Measurements from ENCODE around the gene AGL. TPM values are rescaled to one million over a fixed set of nuclear protein-coding genes. Genes with fewer than 3 reads are reported as not detected.

The AGL gene
- 64.3 TPM for total RNA-seq
- long read RNA-seq, full-length matches to known transcripts, result 14 of 41 reads
- long read RNA-seq, partial matches to known transcripts, result 23 of 41 reads
- long read RNA-seq, other reads (novel, unspliced or antisense), result 4 of 41 reads

DNA sequence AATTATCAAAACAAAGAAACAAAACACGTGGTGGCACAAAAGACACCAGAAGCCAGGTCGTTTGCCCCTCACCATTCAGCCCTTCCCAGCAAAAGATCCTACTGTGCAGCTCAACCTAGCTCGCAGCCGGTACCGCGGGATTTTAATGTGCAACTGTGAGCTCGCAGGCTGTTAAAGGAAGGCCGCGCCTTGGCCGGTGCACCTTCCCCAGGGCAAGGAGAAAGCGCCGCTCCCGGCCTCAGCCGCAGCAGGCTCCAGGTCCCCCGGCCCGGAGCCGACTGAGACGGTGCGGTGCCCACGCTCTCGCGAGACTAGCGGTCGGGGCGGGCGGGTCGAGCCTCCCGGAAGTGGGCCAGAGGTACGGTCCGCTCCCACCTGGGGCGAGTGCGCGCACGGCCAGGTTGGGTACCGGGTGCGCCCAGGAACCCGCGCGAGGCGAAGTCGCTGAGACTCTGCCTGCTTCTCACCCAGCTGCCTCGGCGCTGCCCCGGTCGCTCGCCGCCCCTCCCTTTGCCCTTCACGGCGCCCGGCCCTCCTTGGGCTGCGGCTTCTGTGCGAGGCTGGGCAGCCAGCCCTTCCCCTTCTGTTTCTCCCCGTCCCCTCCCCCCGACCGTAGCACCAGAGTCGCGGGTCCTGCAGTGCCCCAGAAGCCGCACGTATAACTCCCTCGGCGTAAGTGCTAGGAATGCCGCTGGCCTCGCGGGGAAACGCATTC lies at the start of gene AGL:
Gene AGL (plus strand): TSS at position 618 of the 715 bp plus-strand sequence. CDS start 682 bp downstream, outside the sequence.
- TF ChIP-seq, protein P1, sequence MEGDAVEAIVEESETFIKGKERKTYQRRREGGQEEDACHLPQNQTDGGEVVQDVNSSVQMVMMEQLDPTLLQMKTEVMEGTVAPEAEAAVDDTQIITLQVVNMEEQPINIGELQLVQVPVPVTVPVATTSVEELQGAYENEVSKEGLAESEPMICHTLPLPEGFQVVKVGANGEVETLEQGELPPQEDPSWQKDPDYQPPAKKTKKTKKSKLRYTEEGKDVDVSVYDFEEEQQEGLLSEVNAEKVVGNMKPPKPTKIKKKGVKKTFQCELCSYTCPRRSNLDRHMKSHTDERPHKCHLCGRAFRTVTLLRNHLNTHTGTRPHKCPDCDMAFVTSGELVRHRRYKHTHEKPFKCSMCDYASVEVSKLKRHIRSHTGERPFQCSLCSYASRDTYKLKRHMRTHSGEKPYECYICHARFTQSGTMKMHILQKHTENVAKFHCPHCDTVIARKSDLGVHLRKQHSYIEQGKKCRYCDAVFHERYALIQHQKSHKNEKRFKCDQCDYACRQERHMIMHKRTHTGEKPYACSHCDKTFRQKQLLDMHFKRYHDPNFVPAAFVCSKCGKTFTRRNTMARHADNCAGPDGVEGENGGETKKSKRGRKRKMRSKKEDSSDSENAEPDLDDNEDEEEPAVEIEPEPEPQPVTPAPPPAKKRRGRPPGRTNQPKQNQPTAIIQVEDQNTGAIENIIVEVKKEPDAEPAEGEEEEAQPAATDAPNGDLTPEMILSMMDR (IDR thresholded peaks at IDR 0.05; ENCODE audit: borderline replicate concordance), result no peak
- Histone ChIP-seq H3K4me1 (peaks cover 54% of the 10 kb centered on the region), H3K36me3 (peaks cover 11% of the 10 kb centered on the region), H3K4me3 (peak within 1 kb of the TSS; percentile 84), H3K27me3 (ENCODE audit: low read depth) (no peaks in the 10 kb centered on the region), H3K27ac (replicated peaks) (peak within 1 kb of the TSS; percentile 93), H3K9me3 (replicated peaks) (no peaks in the 10 kb centered on the region)
- intact Hi-C loops (cut with micrococcal nuclease), result no loop called here
- peak; percentile 85 for DNase-seq

DNA sequence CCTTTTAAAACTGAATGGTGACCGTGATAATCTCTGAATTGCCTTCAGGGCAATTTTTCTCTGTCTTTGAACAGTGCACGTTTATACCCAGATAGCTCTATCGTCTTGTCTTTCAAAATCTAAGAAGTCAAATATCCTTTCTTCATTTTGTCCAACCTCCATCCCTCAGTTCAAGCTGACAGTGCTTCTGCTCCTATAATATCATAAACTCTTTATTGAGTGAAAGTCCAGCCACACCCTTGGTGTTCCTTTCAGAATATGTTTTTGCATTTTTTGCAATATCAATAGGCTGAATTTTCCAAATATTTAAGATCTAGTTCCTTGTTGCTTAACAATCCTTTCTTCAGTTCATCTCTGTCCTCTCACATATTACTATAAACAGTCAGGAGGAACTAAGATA lies 48.6 kb upstream of the AGL start:
- Histone ChIP-seq H3K9me3 (replicated peaks) (no peaks in the 10 kb centered on the region), H3K4me3 (no peak overlapping the region), H3K4me1 (no peaks in the 10 kb centered on the region), H3K27ac (replicated peaks) (no peak overlapping the region), H3K36me3 (no peaks in the 10 kb centered on the region), H3K27me3 (ENCODE audit: low read depth) (no peaks in the 10 kb centered on the region)
- intact Hi-C loops (cut with micrococcal nuclease), result no loop called here
- TF ChIP-seq, protein P1 (IDR thresholded peaks at IDR 0.05; ENCODE audit: borderline replicate concordance), result no peak
- no peak for DNase-seq

DNA sequence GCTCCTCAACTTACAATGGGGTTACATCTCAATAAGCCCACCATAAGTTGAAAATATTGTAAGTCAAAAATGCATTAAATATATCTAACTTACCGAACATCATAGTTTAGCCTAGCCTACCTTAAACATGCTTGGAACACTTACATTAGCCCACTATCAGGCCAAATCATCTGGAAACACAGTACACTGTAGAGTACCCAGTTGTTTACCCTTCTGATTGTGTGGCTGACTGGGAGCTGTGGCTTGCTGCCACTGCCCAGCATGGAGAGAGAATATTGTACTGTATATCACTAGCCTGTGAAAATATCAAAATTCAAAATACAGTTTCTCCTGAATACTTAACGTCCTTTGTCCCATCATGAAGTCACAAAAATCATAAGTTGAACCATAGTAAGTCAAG lies 43.3 kb upstream of the AGL start:
- Histone ChIP-seq H3K4me3 (no peak overlapping the region), H3K36me3 (no peaks in the 10 kb centered on the region), H3K4me1 (peaks cover 10% of the 10 kb centered on the region), H3K9me3 (replicated peaks) (no peaks in the 10 kb centered on the region), H3K27ac (replicated peaks) (no peak overlapping the region), H3K27me3 (ENCODE audit: low read depth) (no peaks in the 10 kb centered on the region)
- TF ChIP-seq, protein P1 (IDR thresholded peaks at IDR 0.05; ENCODE audit: borderline replicate concordance), result no peak
- no peak for DNase-seq
- intact Hi-C loops (cut with micrococcal nuclease), result no loop called here

DNA sequence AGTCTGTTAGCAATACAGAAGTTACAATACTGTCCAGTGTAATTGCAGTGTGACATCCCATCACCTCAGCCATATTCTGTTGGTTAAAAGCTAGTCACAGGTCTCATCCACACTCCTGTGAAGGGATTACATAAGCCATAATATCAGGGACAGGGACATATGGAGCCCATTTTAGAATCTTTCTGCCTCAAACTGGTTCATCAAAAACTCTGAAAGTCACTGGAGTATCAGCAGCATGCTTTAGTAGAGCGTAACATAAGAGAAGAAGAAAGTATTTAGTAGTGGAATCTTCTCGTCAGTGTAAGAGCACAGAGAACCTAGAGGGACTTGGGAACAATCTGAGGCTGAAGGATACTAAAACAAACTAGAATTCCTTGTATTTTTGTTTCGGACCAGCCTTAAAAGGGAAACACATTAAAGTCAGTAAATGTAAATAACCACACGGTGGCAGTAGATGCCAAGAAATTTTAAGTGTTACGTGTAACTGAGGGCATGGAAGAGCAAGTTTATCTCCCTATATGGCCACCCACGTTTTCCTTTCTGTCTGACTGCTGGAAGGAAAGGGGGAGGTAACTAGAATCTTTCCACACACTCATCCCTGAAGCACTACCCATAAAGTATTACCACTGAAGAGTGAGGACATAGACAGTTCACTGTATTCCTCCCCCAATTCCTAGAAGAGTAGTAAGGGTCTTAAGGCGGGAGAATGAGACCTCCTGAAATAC lies 41.6 kb upstream of the AGL start:
- DNase-seq, result no peak

DNA sequence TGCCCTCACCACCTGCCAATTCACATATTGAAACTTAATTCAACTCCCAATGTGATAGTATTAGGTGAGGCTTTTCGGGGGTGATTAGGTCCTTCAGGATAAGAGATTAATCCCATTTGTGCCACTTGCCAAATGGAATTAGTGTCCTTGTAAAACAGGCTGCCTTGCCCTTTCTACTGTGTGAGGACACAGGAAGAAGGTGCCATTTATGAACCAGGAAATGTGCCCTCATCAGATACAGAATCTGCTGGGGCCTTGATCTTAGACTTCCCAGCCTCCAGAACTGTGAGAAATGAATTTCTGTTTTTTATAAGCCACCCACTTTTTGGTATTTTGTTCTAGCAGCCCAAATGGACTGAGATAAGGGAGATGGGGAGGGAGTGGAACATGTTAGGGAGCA lies 39.1 kb upstream of the AGL start:
- Histone ChIP-seq H3K4me3 (no peak overlapping the region), H3K36me3 (no peaks in the 10 kb centered on the region), H3K27ac (replicated peaks) (no peak overlapping the region), H3K9me3 (replicated peaks) (no peaks in the 10 kb centered on the region), H3K4me1 (peaks cover 10% of the 10 kb centered on the region), H3K27me3 (ENCODE audit: low read depth) (no peaks in the 10 kb centered on the region)
- TF ChIP-seq, protein P1 (IDR thresholded peaks at IDR 0.05; ENCODE audit: borderline replicate concordance), result no peak
- intact Hi-C loops (cut with micrococcal nuclease), result no loop called here
- DNase-seq, result no peak

More for the DNA sequence above, 41.6 kb upstream of the AGL start:
- no peaks in the 10 kb centered on the region for H3K27me3 ChIP-seq (ENCODE audit: low read depth)
- H3K27ac ChIP-seq (replicated peaks), result no peak overlapping the region
- H3K4me1 ChIP-seq, result peaks cover 10% of the 10 kb centered on the region
- intact Hi-C loops (cut with micrococcal nuclease), result no loop called here
- TF ChIP-seq, protein P1 (IDR thresholded peaks at IDR 0.05; ENCODE audit: borderline replicate concordance), result peak; percentile 77
- peak overlapping the region; percentile 30 for H3K4me3 ChIP-seq
- H3K9me3 ChIP-seq (replicated peaks), result no peaks in the 10 kb centered on the region
- H3K36me3 ChIP-seq, result no peaks in the 10 kb centered on the region

All from left ventricle myocardium inferior (tissue), 1 donor.